Esophagus (tissue), 2 donors: Measurements from ENCODE around the gene SHANK1. TPM values are rescaled to one million over a fixed set of nuclear protein-coding genes. Genes with fewer than 3 reads are reported as not detected.

Experiments used
- H3K27ac ChIP-seq, 2 donors: one replicate each; pipeline ENCODE4 v1.5.1; 2013; ENCODE audit warnings: low read depth in 2 of 2, mild to moderate bottlenecking in 2 of 2, inconsistent platforms in 1 of 2, low read length in 1 of 2, moderate library complexity in 1 of 2
- H3K27me3 ChIP-seq, 2 donors: one replicate each; pipeline ENCODE4 v1.6.1; 2013; ENCODE audit warnings: low read length in 2 of 2, control low read depth in 1 of 2, mild to moderate bottlenecking in 1 of 2; ENCODE audit not compliant: insufficient read depth in 2 of 2, control insufficient read depth in 1 of 2
- H3K36me3 ChIP-seq, 2 donors: one replicate each; pipeline ENCODE4 v1.6.1; 2013; ENCODE audit warnings: low read length in 1 of 2; ENCODE audit not compliant: control insufficient read depth in 2 of 2, insufficient read depth in 2 of 2
- H3K4me1 ChIP-seq, 2 donors: one replicate each; pipeline ENCODE4 v1.6.1; 2013; ENCODE audit warnings: low read length in 1 of 2; ENCODE audit not compliant: control insufficient read depth in 2 of 2, insufficient read depth in 2 of 2
- H3K4me3 ChIP-seq, 2 donors: one replicate each; pipeline ENCODE4 v1.5.1; 2013; ENCODE audit warnings: low read length in 2 of 2, mild to moderate bottlenecking in 2 of 2, low read depth in 1 of 2, moderate library complexity in 1 of 2
- H3K9me3 ChIP-seq, 2 donors: one replicate each; pipeline ENCODE4 v1.6.1; 2013; ENCODE audit warnings: mild to moderate bottlenecking in 2 of 2, low read depth in 1 of 2, low read length in 1 of 2, moderate library complexity in 1 of 2; ENCODE audit not compliant: control insufficient read depth in 2 of 2, insufficient read depth in 1 of 2
- WGBS, 2 donors: extraction: QIAGEN DNeasy Blood & Tissue Kit; methylation state at CpG; one replicate each; pipeline ENCODE4 v1.1.7; 2013; 5-methylcytosine and 5-hydroxymethylcytosine counted together
- polyA plus RNA-seq, 2 donors: library from polyadenylated mRNA; stranded (reverse); fragments of 200-250 nt; gene quantifications; one replicate each; pipeline ENCODE4 v1.2.3, GENCODE V29; 2013
- donor health status: healthy with polysubstance abuse.
- donor health status: Bipolar disorder and iron deficiency.

The SHANK1 gene
- polyA plus RNA-seq, 2 donors = 0.06 to 0.13 TPM

GRCh38 chr19:50717026-50717723 lies 2.4 kb downstream of the SHANK1 start:
- 61 to 62% methylated on average over 23 of the region's 23 CpGs for WGBS, 2 donors
- Histone ChIP-seq H3K36me3 (no peaks in the 10 kb centered on the region), H3K27me3 (peaks cover 0 to 8% of the 10 kb centered on the region in 2 donors)

GRCh38 chr19:50716178-50717025 lies 3.2 kb downstream of the SHANK1 start:
- Histone ChIP-seq H3K9me3 (no peaks in the 10 kb centered on the region), H3K4me3 (no peak overlapping the region), H3K27me3 (peaks cover 0 to 8% of the 10 kb centered on the region in 2 donors), H3K36me3 (no peaks in the 10 kb centered on the region), H3K27ac (no peak overlapping the region), H3K4me1 (peaks cover 5 to 8% of the 10 kb centered on the region in 2 donors)
- 79 to 86% methylated on average over 38 to 39 of the region's 39 CpGs for WGBS, 2 donors

More at GRCh38 chr19:50717026-50717723, 2.4 kb downstream of the SHANK1 start:
- H3K27ac ChIP-seq = no peak overlapping the region
- no peak overlapping the region for H3K4me3 ChIP-seq
- no peaks in the 10 kb centered on the region for H3K9me3 ChIP-seq
- peaks cover 5 to 12% of the 10 kb centered on the region in 2 donors for H3K4me1 ChIP-seq

GRCh38 chr19:50713556-50714236 lies 5.9 kb downstream of the SHANK1 start:
- peaks cover 0 to 3% of the 10 kb centered on the region in 2 donors for H3K4me1 ChIP-seq
- no peak overlapping the region for H3K4me3 ChIP-seq
- H3K27me3 ChIP-seq = peaks cover 0 to 8% of the 10 kb centered on the region in 2 donors
- no peaks in the 10 kb centered on the region for H3K9me3 ChIP-seq
- H3K36me3 ChIP-seq = no peaks in the 10 kb centered on the region
- no peak overlapping the region for H3K27ac ChIP-seq
- 82 to 86% methylated on average over 22 of the region's 22 CpGs for WGBS, 2 donors

- Histone ChIP-seq H3K27ac (no peak overlapping the region), H3K27me3 (peaks cover 0 to 3% of the 10 kb centered on the region in 2 donors), H3K4me1 (no peaks in the 10 kb centered on the region), H3K4me3 (no peak overlapping the region), H3K36me3 (no peaks in the 10 kb centered on the region), H3K9me3 (no peaks in the 10 kb centered on the region)
- 74 to 75% methylated on average over 6 of the region's 6 CpGs for WGBS, 2 donors
These were observed 6.8 kb downstream of the SHANK1 start for GRCh38 chr19:50712833-50713232.

- WGBS, 2 donors = 81 to 84% methylated on average over 9 of the region's 9 CpGs
- H3K27ac ChIP-seq = no peak overlapping the region
- H3K27me3 ChIP-seq = no peaks in the 10 kb centered on the region
- no peaks in the 10 kb centered on the region for H3K36me3 ChIP-seq
- H3K4me3 ChIP-seq = no peak overlapping the region
- H3K4me1 ChIP-seq = no peaks in the 10 kb centered on the region
- no peaks in the 10 kb centered on the region for H3K9me3 ChIP-seq
These were observed 7.8 kb downstream of the SHANK1 start for GRCh38 chr19:50711805-50712204.

- 83 to 85% methylated on average over 11 of the region's 11 CpGs for WGBS, 2 donors
- no peaks in the 10 kb centered on the region for H3K9me3 ChIP-seq
- no peaks in the 10 kb centered on the region for H3K27me3 ChIP-seq
- H3K4me1 ChIP-seq = no peaks in the 10 kb centered on the region
- H3K4me3 ChIP-seq = no peak overlapping the region
- no peak overlapping the region for H3K27ac ChIP-seq
- H3K36me3 ChIP-seq = no peaks in the 10 kb centered on the region
These were observed 8.4 kb downstream of the SHANK1 start for GRCh38 chr19:50711196-50711595.

GRCh38 chr19:50710612-50711011 lies 9.0 kb downstream of the SHANK1 start:
- H3K4me1 ChIP-seq = no peaks in the 10 kb centered on the region
- 79 to 92% methylated on average over 5 of the region's 5 CpGs for WGBS, 2 donors
- no peak overlapping the region for H3K27ac ChIP-seq

GRCh38 chr19:50710094-50710493 lies 9.5 kb downstream of the SHANK1 start:
- H3K27me3 ChIP-seq = no peaks in the 10 kb centered on the region
- WGBS, 2 donors = 38 to 43% methylated on average over 10 of the region's 10 CpGs
- no peaks in the 10 kb centered on the region for H3K36me3 ChIP-seq
- no peaks in the 10 kb centered on the region for H3K4me1 ChIP-seq
- H3K4me3 ChIP-seq = no peak overlapping the region
- H3K9me3 ChIP-seq = no peaks in the 10 kb centered on the region
- H3K27ac ChIP-seq = no peak overlapping the region

More at GRCh38 chr19:50710612-50711011, 9.0 kb downstream of the SHANK1 start:
- Histone ChIP-seq H3K9me3 (no peaks in the 10 kb centered on the region), H3K4me3 (no peak overlapping the region), H3K27me3 (no peaks in the 10 kb centered on the region), H3K36me3 (no peaks in the 10 kb centered on the region)

- 59 to 61% methylated on average over 12 of the region's 12 CpGs for WGBS, 2 donors
- H3K27ac ChIP-seq = no peak overlapping the region
- no peaks in the 10 kb centered on the region for H3K36me3 ChIP-seq
- H3K4me3 ChIP-seq = no peak overlapping the region
- no peaks in the 10 kb centered on the region for H3K9me3 ChIP-seq
- H3K4me1 ChIP-seq = no peaks in the 10 kb centered on the region
- H3K27me3 ChIP-seq = peaks cover 0 to 2% of the 10 kb centered on the region in 2 donors
These were observed 11.3 kb downstream of the SHANK1 start for GRCh38 chr19:50708179-50708879.
